WTC11 (cell line): ENCODE data around the gene BLOC1S3. TPM values are rescaled to one million over a fixed set of nuclear protein-coding genes. Genes with fewer than 3 reads are reported as not detected.

ENCODE experiments used
- ATAC-seq: fragments of 200-7000 bp; cut with Tn5 transposase; 2 replicates; pipeline ENCODE4 v1.10.0; 2021; ENCODE audit warnings: mild to moderate bottlenecking, moderate library complexity
- CTCF ChIA-PET: fragments of 300-600 bp; sonication (Branson Sonifier 250); formaldehyde crosslinking; loops from one replicate; lab custom pipeline; 2021; ENCODE audit warnings: antibody characterized with exemption; lab: Charles Lee
- POLR2A ChIA-PET: fragments of 350-600 bp; sonication (Branson Sonifier 250); formaldehyde crosslinking; loops from one replicate; lab custom pipeline; 2021; ENCODE audit warnings: antibody characterized with exemption; lab: Charles Lee
- DNase-seq: peaks from one replicate; pipeline ENCODE4 v3.0.0; 2021; ENCODE audit warnings: low spot score
- H3K27ac Mint-ChIP-seq: 2 replicates; pipeline ENCODE4 v1.8.0; 2021; ENCODE audit warnings: mixed read lengths
- H3K27me3 Mint-ChIP-seq: 2 replicates; pipeline ENCODE4 v1.8.0; 2021; ENCODE audit warnings: low read depth, mild to moderate bottlenecking, moderate library complexity, mixed read lengths
- H3K36me3 Mint-ChIP-seq: 2 replicates; pipeline ENCODE4 v1.8.0; 2021; ENCODE audit warnings: mixed read lengths
- H3K4me1 Mint-ChIP-seq: 2 replicates; pipeline ENCODE4 v1.8.0; 2022; ENCODE audit warnings: mixed read lengths
- H3K4me3 Mint-ChIP-seq: 2 replicates; pipeline ENCODE4 v1.8.0; 2021; ENCODE audit warnings: mild to moderate bottlenecking, moderate library complexity, mixed read lengths
- H3K9me3 Mint-ChIP-seq: 2 replicates; pipeline ENCODE4 v1.8.0; 2021; ENCODE audit warnings: mixed read lengths
- AR ChIP-seq: fragments of 250-450 bp; sonication (Bioruptor Pico); IDR thresholded peaks from 2 replicates; pipeline ENCODE4 v1.9.0; 2021; ENCODE audit warnings: mild to moderate bottlenecking
- CREM ChIP-seq: sonication (generic); formaldehyde crosslinking; IDR thresholded peaks from 2 replicates; pipeline ENCODE4 v1.8.1; 2022; ENCODE audit warnings: mild to moderate bottlenecking, missing genetic modification reagents, moderate library complexity
- E2F4 ChIP-seq: sonication (generic); formaldehyde crosslinking; IDR thresholded peaks from 2 replicates; pipeline ENCODE4 v1.8.1; 2022; ENCODE audit warnings: low read depth, mild to moderate bottlenecking, moderate library complexity, missing genetic modification reagents, borderline replicate concordance
- FOXK1 ChIP-seq: sonication (generic); formaldehyde crosslinking; IDR thresholded peaks from 2 replicates; pipeline ENCODE4 v1.8.0; 2022; ENCODE audit warnings: mild to moderate bottlenecking, moderate library complexity, missing genetic modification reagents
- GTF2I ChIP-seq: fragments of 250-450 bp; sonication (Bioruptor Pico); conservative IDR thresholded peaks from 2 replicates; pipeline ENCODE4 v1.4.0; 2021; ENCODE audit warnings: mild to moderate bottlenecking
- IRF1 ChIP-seq: sonication (generic); formaldehyde crosslinking; IDR thresholded peaks from 2 replicates; pipeline ENCODE4 v1.8.0; 2023; ENCODE audit warnings: missing genetic modification reagents
- MLX ChIP-seq: sonication (generic); formaldehyde crosslinking; IDR thresholded peaks from 2 replicates; pipeline ENCODE4 v1.8.1; 2023; ENCODE audit warnings: mild to moderate bottlenecking, missing genetic modification reagents, moderate library complexity
- NR1H2 ChIP-seq: sonication (generic); formaldehyde crosslinking; IDR thresholded peaks from 2 replicates; pipeline ENCODE4 v1.9.0; 2021; ENCODE audit warnings: mild to moderate bottlenecking, moderate library complexity, missing genetic modification reagents
- SMAD3 ChIP-seq: sonication (generic); formaldehyde crosslinking; IDR thresholded peaks from 2 replicates; pipeline ENCODE4 v1.8.0; 2022; ENCODE audit warnings: missing genetic modification reagents, mild to moderate bottlenecking, borderline replicate concordance
- SMAD4 ChIP-seq: sonication (generic); formaldehyde crosslinking; IDR thresholded peaks from 2 replicates; pipeline ENCODE4 v1.8.0; 2022; ENCODE audit warnings: mild to moderate bottlenecking, missing genetic modification reagents
- USF1 ChIP-seq: sonication (generic); formaldehyde crosslinking; IDR thresholded peaks from 2 replicates; pipeline ENCODE4 v1.8.0; 2022; ENCODE audit warnings: mild to moderate bottlenecking, missing genetic modification reagents
- ZBTB21 ChIP-seq: sonication (generic); formaldehyde crosslinking; IDR thresholded peaks from 2 replicates; pipeline ENCODE4 v1.8.1; 2023; ENCODE audit warnings: mild to moderate bottlenecking, missing genetic modification reagents, borderline replicate concordance
- ZBTB43 ChIP-seq: sonication (generic); formaldehyde crosslinking; IDR thresholded peaks from 2 replicates; pipeline ENCODE4 v1.8.1; 2023; ENCODE audit warnings: mild to moderate bottlenecking, missing genetic modification reagents
- ZNF219 ChIP-seq: sonication (generic); formaldehyde crosslinking; IDR thresholded peaks from 2 replicates; pipeline ENCODE4 v1.8.0; 2023; ENCODE audit warnings: missing genetic modification reagents, mild to moderate bottlenecking, borderline replicate concordance
- ZNF232 ChIP-seq: sonication (generic); formaldehyde crosslinking; IDR thresholded peaks from 2 replicates; pipeline ENCODE4 v1.8.0; 2022; ENCODE audit warnings: mild to moderate bottlenecking, missing genetic modification reagents
- ZNF396 ChIP-seq: fragments of 250-450 bp; sonication (Bioruptor Pico); IDR thresholded peaks from 2 replicates; pipeline ENCODE4 v1.8.0; 2021; ENCODE audit warnings: mild to moderate bottlenecking, moderate library complexity, borderline replicate concordance
- ZNF423 ChIP-seq: fragments of 250-450 bp; sonication (Bioruptor Pico); IDR thresholded peaks from 2 replicates; pipeline ENCODE4 v2.1.2; 2022; ENCODE audit warnings: mild to moderate bottlenecking, moderate library complexity
- ZSCAN18 ChIP-seq: fragments of 250-450 bp; sonication (Bioruptor Pico); IDR thresholded peaks from 2 replicates; pipeline ENCODE4 v2.1.2; 2022; ENCODE audit warnings: mild to moderate bottlenecking, moderate library complexity
- total RNA-seq: library from RNA; stranded (reverse); gene quantifications from 3 replicates; pipeline ENCODE4 v1.2.3, GENCODE V29; 2021

The BLOC1S3 gene
- total RNA-seq, 1 experiment from 2014 or later: 10.0 TPM

GRCh38 chr19:45130888-45131615 is 47.5 kb upstream of the BLOC1S3 start:
- no peak for ATAC-seq
- Mint-ChIP-seq H3K4me1 (peaks cover 24% of the 10 kb centered on the region), H3K4me3 (no peak overlapping the region)

GRCh38 chr19:45133661-45134060 is 44.9 kb upstream of the BLOC1S3 start:
- ChIA-PET CTCF (interaction anchor here (1.3 to 1.4 kb wide), 2 partner anchors 8 to 74 kb away, joined by 3 to 4 read pairs; no protein-coding TSS in a partner anchor), POLR2A (no interaction called here)
- Mint-ChIP-seq H3K4me1 (peaks cover 44% of the 10 kb centered on the region), H3K36me3 (no peaks in the 10 kb centered on the region), H3K27me3 (no peaks in the 10 kb centered on the region), H3K4me3 (no peak overlapping the region), H3K9me3 (no peaks in the 10 kb centered on the region)
- DNase-seq (no peak), ATAC-seq (no peak)
- no peak for TF ChIP-seq MLX (CRISPR knock-in tag)
- TF ChIP-seq SMAD3 (CRISPR knock-in tag): no peak
- no peak for TF ChIP-seq IRF1 (CRISPR knock-in tag)
- TF ChIP-seq, all 79 proteins: peak for 0
- 0 out of 2 replicates have a peak overlapping the region, but pooled peaks have one; percentile 71 for H3K27ac Mint-ChIP-seq

More at GRCh38 chr19:45130888-45131615, 47.5 kb upstream of the BLOC1S3 start:
- POLR2A ChIA-PET: no interaction called here
- Mint-ChIP-seq H3K27me3 (no peaks in the 10 kb centered on the region), H3K27ac (peak overlapping the region; percentile 65), H3K36me3 (no peaks in the 10 kb centered on the region), H3K9me3 (no peaks in the 10 kb centered on the region)
- CTCF ChIA-PET: interaction anchor here (1.0 to 1.5 kb wide), 7 partner anchors 15 to 142 kb away, joined by 3 to 6 read pairs (median 4); no protein-coding TSS in a partner anchor
- no peak for DNase-seq
- TF ChIP-seq SMAD4 (no peak), CREM (CRISPR knock-in tag) (no peak), ZNF396 (no peak), ZNF219 (CRISPR knock-in tag) (no peak), ZNF232 (CRISPR knock-in tag) (no peak), E2F4 (CRISPR knock-in tag) (no peak), USF1 (CRISPR knock-in tag) (peak; percentile 5; the same call in 1 of the 2 replicates), ZNF423 (CRISPR knock-in tag) (peak; percentile 92), ZBTB43 (CRISPR knock-in tag) (no peak), NR1H2 (no peak)

- no peaks in the 10 kb centered on the region for H3K36me3 Mint-ChIP-seq
- CTCF ChIA-PET: interaction anchor here (0.9 to 4.0 kb wide), 6 partner anchors 9 to 76 kb away, joined by 3 to 19 read pairs (median 4); no protein-coding TSS in a partner anchor
- no peaks in the 10 kb centered on the region for H3K27me3 Mint-ChIP-seq
- peaks cover 41% of the 10 kb centered on the region for H3K4me1 Mint-ChIP-seq
- POLR2A ChIA-PET: no interaction called here
- H3K27ac Mint-ChIP-seq: 0 out of 2 replicates have a peak overlapping the region, but pooled peaks have one; percentile 49
- ATAC-seq (no peak), DNase-seq (no peak)
- no peak overlapping the region for H3K4me3 Mint-ChIP-seq
- H3K9me3 Mint-ChIP-seq: no peaks in the 10 kb centered on the region
- TF ChIP-seq ZBTB21 (CRISPR knock-in tag) (no peak), NR1H2 (no peak), ZSCAN18 (CRISPR knock-in tag) (no peak), AR (CRISPR knock-in tag) (no peak), GTF2I (no peak), FOXK1 (CRISPR knock-in tag) (no peak)
Measured at GRCh38 chr19:45135176-45135885, 43.3 kb upstream of the BLOC1S3 start.
